Measurements from ENCODE around the gene PLCH1. TPM values are rescaled to one million over a fixed set of nuclear protein-coding genes. Genes with fewer than 3 reads are reported as not detected.

The PLCH1 gene
- total and polyA plus RNA-seq, 2 of the 13 experiments (the other 11 are each of a cell fraction or from before 2014, with no cell fraction given) = 2.0 to 3.0 TPM

GRCh38 chr3:155646128-155646527, 98.7 kb downstream of the PLCH1 start (continued):
- TF ChIP-seq TAF15 (IDR thresholded peaks at IDR 0.05; ENCODE audit: low read depth, low read length, poor library complexity, severe bottlenecking) (no peak), ATAD3A (CRISPR knock-in tag; IDR thresholded peaks at IDR 0.05) (no peak), CBFB (CRISPR knock-in tag; IDR thresholded peaks at IDR 0.05) (no peak), ZNF615 (CRISPR knock-in tag; IDR thresholded peaks at IDR 0.05; ENCODE audit: borderline replicate concordance) (no peak), TEAD3 (CRISPR knock-in tag; optimal IDR thresholded peaks at IDR 0.05; ENCODE audit: borderline replicate concordance) (peak; percentile 35), HMG20A (CRISPR knock-in tag; IDR thresholded peaks at IDR 0.05; ENCODE audit: borderline replicate concordance) (peak; percentile 42; the same call in 1 of the 2 replicates), JUND (CRISPR knock-in tag; IDR thresholded peaks at IDR 0.05) (no peak), NCOR1 (IDR thresholded peaks at IDR 0.05; ENCODE audit: borderline replicate concordance, low read length) (no peak), CREB1 (IDR thresholded peaks at IDR 0.05) (peak; percentile 56; the same call in 1 of the 2 replicates), CREB1 (CRISPR knock-in tag; IDR thresholded peaks at IDR 0.05) (no peak), RARA (CRISPR knock-in tag; IDR thresholded peaks at IDR 0.05) (peak; percentile 47), ZNF431 (CRISPR knock-in tag; IDR thresholded peaks at IDR 0.05; ENCODE audit: borderline replicate concordance, low read depth) (0 out of 2 replicates have a peak, but pooled peaks have one; percentile 34), SAP130 (CRISPR knock-in tag; IDR thresholded peaks at IDR 0.05; ENCODE audit: low read depth) (peak; percentile 46), PBX2 (CRISPR knock-in tag; IDR thresholded peaks at IDR 0.05) (peak; percentile 36; the same call in 1 of the 2 replicates), ZMYM4 (CRISPR knock-in tag; IDR thresholded peaks at IDR 0.05) (peak; percentile 43), ADNP (CRISPR knock-in tag; IDR thresholded peaks at IDR 0.05) (no peak), CHD4 (IDR thresholded peaks at IDR 0.05; ENCODE audit: borderline replicate concordance, low read length) (no peak), HNF4A (CRISPR knock-in tag; IDR thresholded peaks at IDR 0.05) (peak; percentile 77), MTA3 (CRISPR knock-in tag; IDR thresholded peaks at IDR 0.05) (no peak), SP1 (IDR thresholded peaks at IDR 0.05) (no peak), SP1 (CRISPR knock-in tag; IDR thresholded peaks at IDR 0.05) (no peak), ZNF251 (CRISPR knock-in tag; IDR thresholded peaks at IDR 0.05) (no peak), ZNF614 (CRISPR knock-in tag; IDR thresholded peaks at IDR 0.05; ENCODE audit: borderline replicate concordance) (no peak), ATF2 (CRISPR knock-in tag; IDR thresholded peaks at IDR 0.05) (peak; percentile 53; the same call in 1 of the 2 replicates), SOX6 (IDR thresholded peaks at IDR 0.05) (no peak), SOX6 (CRISPR knock-in tag; IDR thresholded peaks at IDR 0.05) (peak; percentile 36; the same call in 1 of the 2 replicates), CEBPG (CRISPR knock-in tag; IDR thresholded peaks at IDR 0.05) (0 out of 2 replicates have a peak, but pooled peaks have one; percentile 13)
- TF ChIP-seq, protein P1, sequence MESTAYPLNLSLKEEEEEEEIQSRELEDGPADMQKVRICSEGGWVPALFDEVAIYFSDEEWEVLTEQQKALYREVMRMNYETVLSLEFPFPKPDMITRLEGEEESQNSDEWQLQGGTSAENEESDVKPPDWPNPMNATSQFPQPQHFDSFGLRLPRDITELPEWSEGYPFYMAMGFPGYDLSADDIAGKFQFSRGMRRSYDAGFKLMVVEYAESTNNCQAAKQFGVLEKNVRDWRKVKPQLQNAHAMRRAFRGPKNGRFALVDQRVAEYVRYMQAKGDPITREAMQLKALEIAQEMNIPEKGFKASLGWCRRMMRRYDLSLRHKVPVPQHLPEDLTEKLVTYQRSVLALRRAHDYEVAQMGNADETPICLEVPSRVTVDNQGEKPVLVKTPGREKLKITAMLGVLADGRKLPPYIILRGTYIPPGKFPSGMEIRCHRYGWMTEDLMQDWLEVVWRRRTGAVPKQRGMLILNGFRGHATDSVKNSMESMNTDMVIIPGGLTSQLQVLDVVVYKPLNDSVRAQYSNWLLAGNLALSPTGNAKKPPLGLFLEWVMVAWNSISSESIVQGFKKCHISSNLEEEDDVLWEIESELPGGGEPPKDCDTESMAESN (CRISPR knock-in tag; conservative IDR thresholded peaks at IDR 0.05) = no peak

Measured in HepG2 (cell line).